ENCODE data around the gene APLNR. TPM values are rescaled to one million over a fixed set of nuclear protein-coding genes. Genes with fewer than 3 reads are reported as not detected.
A peak's percentile ranks its signal among the peaks of the same experiment; 100 is the strongest.
"Not testable (repeated sequence)": the region's sequence is repeated elsewhere in the genome, so short reads cannot be mapped to it uniquely, and the experiment has no call there.

APLNR gene
- 1 to 10 TPM; 2.5 to 7.1 TPM for total RNA-seq

- Histone ChIP-seq H3K9ac (ENCODE audit: low read depth in 2 of 2, low read length in 2 of 2) (no peak within 1 kb of the TSS), H3K4me1 (no peaks in the 10 kb centered on the region), H3K9me3 (no peaks in the 10 kb centered on the region), H3K4me3 (no peak within 1 kb of the TSS), H3K36me3 (no peaks in the 10 kb centered on the region), H3K27me3 (no peaks in the 10 kb centered on the region), H3K27ac (no peak within 1 kb of the TSS)
- no peak for DNase-seq
- intact Hi-C loops (cut with DNase I), result no loop called here
- TF ChIP-seq CTCF (IDR thresholded peaks at IDR 0.05), result no peak
These were observed at the start of gene APLNR for GRCh38 chr11:57237204-57237681. TSS of gene APLNR (minus strand) at chr11:57237250. CDS start at chr11:57237004, 246 bp downstream.

GRCh38 chr11:57283231-57283990, 46.4 kb upstream of the APLNR start:
- no peak overlapping the region for H3K4me3 ChIP-seq
- TF ChIP-seq CTCF (IDR thresholded peaks at IDR 0.05), result no peak
- intact Hi-C loops (cut with DNase I), result no loop called here
- no peaks in the 10 kb centered on the region for H3K36me3 ChIP-seq
- H3K9me3 ChIP-seq, result no peaks in the 10 kb centered on the region
- peak; percentile 69 for DNase-seq
- no peak overlapping the region for H3K27ac ChIP-seq
- no peak overlapping the region for H3K9ac ChIP-seq (ENCODE audit: low read depth in 2 of 2, low read length in 2 of 2)
- H3K4me1 ChIP-seq, result peaks cover 2% of the 10 kb centered on the region
- no peaks in the 10 kb centered on the region for H3K27me3 ChIP-seq

- H3K9me3 ChIP-seq; H3K9ac ChIP-seq (ENCODE audit: low read depth in 2 of 2, low read length in 2 of 2); H3K36me3 ChIP-seq; H3K4me1 ChIP-seq; DNase-seq; H3K27me3 ChIP-seq; intact Hi-C loops (cut with DNase I); H3K4me3 ChIP-seq; H3K27ac ChIP-seq: not testable (repeated sequence)
These were observed 44.5 kb upstream of the APLNR start for GRCh38 chr11:57281546-57281945.

- Histone ChIP-seq H3K9ac (ENCODE audit: low read depth in 2 of 2, low read length in 2 of 2) (no peak overlapping the region), H3K4me3 (no peak overlapping the region), H3K4me1 (peaks cover 9% of the 10 kb centered on the region), H3K36me3 (no peaks in the 10 kb centered on the region), H3K9me3 (no peaks in the 10 kb centered on the region), H3K27ac (no peak overlapping the region), H3K27me3 (no peaks in the 10 kb centered on the region)
- no peak for DNase-seq
- TF ChIP-seq CTCF (IDR thresholded peaks at IDR 0.05), result no peak
- intact Hi-C loops (cut with DNase I), result no loop called here
These were observed 42.1 kb upstream of the APLNR start for GRCh38 chr11:57279116-57279515.

GRCh38 chr11:57278721-57279095, 41.7 kb upstream of the APLNR start:
- no peak for TF ChIP-seq CTCF (IDR thresholded peaks at IDR 0.05)
- no peak for DNase-seq
- no peak overlapping the region for H3K4me3 ChIP-seq
- H3K27me3 ChIP-seq, result no peaks in the 10 kb centered on the region
- no peaks in the 10 kb centered on the region for H3K36me3 ChIP-seq
- H3K4me1 ChIP-seq, result peaks cover 9% of the 10 kb centered on the region
- peak overlapping the region; percentile 72 for H3K27ac ChIP-seq
- no peaks in the 10 kb centered on the region for H3K9me3 ChIP-seq
- intact Hi-C loops (cut with DNase I), result no loop called here
- no peak overlapping the region for H3K9ac ChIP-seq (ENCODE audit: low read depth in 2 of 2, low read length in 2 of 2)

All from colonic mucosa (tissue), 4 donors.